Left renal pelvis (tissue), 4 donors: ENCODE data around the gene TP73. TPM values are rescaled to one million over a fixed set of nuclear protein-coding genes. Genes with fewer than 3 reads are reported as not detected.

Experiments used
- DNase-seq, 4 donors: peaks; one replicate each; pipeline ENCODE4 v3.0.0-alpha.2; 2013; ENCODE audit warnings: low read depth in 4 of 4, low spot score in 3 of 4
- polyA plus RNA-seq, 4 donors: library from polyadenylated mRNA; unstranded; fragments of 120-200 nt; gene quantifications; one replicate each; pipeline ENCODE4 v1.2.1, GENCODE V29; 2013; ENCODE audit not compliant: insufficient read length in 4 of 4

TP73 gene
- polyA plus RNA-seq, 4 donors, result 0.47 to 0.97 (median 0.74) TPM

DNA sequence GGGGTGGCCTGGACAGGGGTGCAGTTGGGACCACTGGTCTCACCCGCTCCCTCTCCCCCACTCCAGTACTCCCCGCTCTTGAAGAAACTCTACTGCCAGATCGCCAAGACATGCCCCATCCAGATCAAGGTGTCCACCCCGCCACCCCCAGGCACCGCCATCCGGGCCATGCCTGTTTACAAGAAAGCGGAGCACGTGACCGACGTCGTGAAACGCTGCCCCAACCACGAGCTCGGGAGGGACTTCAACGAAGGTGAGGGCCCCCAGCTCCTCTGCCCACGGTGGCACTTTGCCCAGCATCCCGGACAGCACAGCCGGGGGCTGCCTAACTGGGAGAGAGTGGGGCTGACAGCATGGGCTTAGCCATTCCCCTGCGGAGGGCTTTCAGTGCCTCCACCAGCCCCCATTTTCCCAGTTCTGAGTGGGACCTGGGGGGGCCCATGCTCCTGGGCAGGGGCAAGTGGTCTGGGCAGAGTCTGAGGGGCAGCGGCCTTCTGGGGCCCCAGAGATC, 69.7 kb downstream of the TP73 start:
- DNase-seq, result no peak

DNA sequence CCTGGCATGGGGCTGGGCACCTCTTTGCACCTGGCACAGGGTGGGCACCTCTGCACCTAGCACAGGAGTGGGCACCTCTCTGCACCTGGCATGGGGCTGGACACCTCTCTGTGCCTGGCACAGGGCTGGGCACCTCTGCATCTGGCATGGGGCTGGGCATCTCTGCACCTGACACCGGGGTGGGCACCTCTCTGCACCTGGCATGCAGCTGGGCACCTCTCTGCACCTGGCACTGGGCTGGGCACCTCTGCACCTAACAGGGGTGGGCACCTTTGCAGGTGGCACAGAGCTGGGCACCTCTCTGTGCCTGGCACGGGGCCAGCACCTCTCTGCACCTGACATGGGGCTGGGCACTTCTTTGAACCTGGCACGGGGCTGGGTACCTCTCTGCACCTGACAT, 70.5 kb downstream of the TP73 start:
- DNase-seq, result no peak

DNA sequence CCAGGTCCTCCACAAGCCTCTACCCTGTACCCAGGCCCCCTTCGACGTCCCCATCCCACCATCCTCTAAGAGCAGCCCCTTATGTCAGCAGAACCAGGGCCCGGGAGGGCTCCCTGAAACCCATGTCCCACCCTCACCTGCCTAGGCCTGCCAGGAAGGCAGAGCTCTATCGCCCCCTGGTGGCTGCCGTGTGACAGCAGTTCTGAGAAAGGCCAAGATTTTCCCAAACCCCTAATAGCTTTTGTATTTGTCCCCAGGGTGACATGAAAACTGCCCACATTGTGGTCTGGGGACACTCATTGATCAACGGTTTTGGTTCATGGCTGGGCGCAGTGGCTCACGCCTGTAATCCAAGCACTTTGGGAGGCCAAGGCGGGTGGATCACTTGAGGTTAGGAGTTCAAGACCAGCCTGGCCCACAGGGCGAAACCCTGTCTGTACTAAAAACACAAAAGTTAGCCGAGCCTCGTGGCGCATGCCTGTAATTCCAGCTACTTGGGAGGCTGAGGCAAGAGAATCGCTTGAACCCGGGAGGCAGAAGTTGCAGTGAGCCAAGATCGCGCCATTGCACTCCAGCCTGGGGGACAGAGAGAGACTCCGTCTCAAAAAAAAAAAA, 72.2 kb downstream of the TP73 start:
- DNase-seq, result peak in 3 of 4 donors; percentile 33 to 39 (median 36)

DNA sequence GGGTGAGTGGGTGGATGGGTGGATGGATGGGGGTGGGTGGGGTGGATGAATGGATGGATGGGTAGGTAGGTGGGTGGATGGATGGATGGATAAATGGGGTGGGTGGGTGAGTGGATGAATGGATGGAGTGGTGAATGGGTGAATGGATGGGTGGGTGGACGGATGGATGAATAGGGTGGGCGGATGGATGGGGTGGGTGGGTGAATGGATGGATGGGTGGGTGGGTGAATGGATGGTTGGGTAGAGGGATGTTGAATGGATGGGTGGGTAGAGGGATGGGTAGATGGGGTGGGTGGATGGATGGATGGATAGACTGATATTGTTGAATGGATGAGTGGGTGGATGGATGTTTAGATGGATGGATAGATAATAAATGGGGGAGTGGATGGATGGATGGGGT, 73.0 kb downstream of the TP73 start:
- no peak for DNase-seq

DNA sequence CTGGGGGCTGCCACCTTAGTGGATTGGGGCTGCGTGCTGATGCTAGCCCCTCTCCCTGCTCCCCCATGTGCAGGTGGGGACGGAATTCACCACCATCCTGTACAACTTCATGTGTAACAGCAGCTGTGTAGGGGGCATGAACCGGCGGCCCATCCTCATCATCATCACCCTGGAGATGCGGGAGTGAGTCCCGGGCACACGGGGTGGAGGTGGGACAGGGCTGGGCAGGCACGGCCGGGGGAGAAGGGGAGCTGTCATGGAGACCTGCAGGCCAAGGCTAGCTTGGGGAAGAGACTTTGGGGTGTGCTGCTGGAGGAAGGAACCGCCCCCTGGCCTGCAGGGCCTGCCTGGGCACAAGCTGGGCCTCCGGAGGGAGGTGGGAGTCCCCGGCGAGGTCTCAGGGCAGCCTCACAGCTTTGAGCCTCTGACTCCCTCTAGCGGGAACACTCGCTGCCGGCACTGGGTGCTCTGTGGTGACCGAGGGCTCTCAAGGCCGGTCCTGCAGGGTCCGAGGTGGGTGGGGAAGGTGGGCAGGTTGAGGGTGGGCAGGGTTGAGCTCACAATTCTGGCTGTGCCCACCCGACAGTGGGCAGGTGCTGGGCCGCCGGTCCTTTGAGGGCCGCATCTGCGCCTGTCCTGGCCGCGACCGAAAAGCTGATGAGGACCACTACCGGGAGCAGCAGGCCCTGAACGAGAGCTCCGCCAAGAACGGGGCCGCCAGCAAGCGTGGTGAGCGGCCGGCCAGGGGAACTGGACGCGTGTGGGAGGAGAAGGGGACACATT, 74.9 kb downstream of the TP73 start:
- DNase-seq, result no peak

DNA sequence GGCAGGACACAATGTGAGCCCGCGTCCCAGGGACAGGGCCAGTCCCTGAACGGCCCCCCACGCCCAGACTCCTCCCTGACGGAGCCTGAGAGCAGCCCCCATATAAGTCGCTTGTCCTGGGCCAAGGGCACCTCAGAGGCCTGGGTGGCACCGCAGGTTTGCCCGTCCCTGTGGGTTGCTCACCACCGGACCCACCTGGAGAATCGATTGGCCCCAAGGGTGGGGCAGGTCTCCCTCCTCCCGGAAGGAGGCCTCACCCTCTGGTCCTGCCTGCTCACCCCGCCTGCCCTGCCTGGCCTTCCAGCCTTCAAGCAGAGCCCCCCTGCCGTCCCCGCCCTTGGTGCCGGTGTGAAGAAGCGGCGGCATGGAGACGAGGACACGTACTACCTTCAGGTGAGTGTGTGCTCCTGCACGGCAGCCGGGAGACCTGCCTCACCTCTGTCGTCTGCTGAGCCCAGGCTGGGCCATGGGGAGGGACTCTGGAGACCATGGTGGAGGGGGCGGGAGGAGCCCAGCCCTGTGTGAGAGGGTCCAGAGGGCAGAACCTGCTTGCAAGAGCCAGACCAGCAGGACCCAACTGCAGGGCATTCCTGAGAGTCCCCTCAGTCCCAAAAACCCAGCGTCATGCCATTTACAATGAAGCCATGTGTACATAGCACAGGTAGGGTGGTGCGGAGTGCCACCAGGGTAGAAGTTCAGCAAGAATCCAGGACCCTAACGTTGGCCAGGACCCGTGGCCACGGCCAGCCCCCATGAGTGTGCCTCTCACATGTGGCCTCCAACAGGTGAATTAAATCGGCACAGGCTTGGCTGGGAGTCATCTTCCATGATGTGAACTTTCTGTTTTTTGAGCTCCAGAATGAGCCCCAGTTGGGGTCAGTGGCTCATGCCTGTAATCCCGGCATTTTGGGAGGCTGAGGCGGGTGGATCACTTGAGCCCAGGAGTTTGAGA, 75.8 kb downstream of the TP73 start:
- no peak for DNase-seq

DNA sequence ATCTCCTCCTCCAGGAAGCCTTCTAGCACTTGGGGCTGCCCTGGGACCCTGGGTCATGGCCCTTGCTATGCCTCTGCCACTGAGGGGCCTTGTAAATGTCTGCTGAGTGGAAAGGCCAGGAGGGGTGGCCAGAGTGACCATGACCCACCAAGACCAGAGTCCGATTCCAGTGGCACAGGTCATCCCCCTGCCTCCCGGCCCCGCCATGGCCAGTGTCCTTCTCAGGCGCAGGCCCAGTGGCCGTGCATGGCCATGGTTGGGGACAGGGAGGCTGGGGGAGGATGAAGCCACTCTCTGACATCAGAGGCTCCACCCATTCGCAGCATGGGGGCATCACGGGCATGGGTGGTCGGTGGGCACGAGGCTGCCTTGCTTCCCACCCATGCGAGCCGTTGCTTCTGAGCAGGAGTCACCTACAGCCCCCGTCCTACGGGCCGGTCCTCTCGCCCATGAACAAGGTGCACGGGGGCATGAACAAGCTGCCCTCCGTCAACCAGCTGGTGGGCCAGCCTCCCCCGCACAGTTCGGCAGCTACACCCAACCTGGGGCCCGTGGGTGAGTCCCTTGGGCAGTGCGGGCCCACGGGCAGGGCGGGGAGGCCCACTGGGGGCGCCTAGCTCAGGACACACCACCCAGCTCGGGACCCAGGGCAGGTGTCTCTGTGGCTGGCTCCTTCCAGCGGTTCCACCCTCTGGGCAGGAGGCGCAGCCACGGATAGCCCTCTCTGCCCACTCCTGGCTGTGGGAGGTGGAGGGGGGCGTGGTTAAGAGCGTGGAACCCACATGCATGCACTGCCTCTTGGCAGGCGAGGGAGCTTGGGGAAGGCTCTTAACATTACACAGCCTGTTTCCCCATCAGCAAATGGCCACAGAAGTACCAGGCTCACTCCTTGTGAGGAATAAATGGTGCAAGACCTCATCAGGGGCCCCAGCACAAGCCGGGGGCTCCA, 77.6 kb downstream of the TP73 start:
- DNase-seq, result no peak

DNA sequence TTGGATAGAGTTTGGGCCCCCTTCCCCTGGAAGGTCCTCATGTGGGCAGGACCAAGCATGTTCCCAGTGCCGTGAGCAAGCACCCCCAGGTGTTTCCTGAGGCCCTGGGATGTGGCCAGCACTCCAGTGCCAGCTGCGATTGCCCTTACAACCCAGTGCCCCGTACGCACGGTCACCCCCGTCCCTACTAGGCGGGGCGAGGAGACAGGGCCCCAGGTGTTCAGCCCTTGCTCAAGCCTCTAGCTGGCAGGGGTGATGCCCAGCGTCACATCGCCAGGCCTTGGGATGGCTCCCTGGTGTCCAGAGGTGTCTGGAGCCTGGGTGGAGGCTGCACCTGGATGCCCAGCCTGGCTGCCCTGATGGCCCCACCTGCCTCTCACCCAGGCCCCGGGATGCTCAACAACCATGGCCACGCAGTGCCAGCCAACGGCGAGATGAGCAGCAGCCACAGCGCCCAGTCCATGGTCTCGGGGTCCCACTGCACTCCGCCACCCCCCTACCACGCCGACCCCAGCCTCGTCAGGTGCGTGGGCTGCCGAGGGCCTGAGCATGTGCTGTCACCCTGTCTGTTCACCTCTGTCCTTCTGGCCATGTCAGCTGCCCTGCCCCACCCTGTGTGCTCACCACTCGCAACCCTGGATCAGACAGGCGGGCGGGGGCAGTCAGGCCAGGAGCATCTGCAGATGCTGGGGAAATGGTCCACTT, 78.4 kb downstream of the TP73 start:
- no peak for DNase-seq

DNA sequence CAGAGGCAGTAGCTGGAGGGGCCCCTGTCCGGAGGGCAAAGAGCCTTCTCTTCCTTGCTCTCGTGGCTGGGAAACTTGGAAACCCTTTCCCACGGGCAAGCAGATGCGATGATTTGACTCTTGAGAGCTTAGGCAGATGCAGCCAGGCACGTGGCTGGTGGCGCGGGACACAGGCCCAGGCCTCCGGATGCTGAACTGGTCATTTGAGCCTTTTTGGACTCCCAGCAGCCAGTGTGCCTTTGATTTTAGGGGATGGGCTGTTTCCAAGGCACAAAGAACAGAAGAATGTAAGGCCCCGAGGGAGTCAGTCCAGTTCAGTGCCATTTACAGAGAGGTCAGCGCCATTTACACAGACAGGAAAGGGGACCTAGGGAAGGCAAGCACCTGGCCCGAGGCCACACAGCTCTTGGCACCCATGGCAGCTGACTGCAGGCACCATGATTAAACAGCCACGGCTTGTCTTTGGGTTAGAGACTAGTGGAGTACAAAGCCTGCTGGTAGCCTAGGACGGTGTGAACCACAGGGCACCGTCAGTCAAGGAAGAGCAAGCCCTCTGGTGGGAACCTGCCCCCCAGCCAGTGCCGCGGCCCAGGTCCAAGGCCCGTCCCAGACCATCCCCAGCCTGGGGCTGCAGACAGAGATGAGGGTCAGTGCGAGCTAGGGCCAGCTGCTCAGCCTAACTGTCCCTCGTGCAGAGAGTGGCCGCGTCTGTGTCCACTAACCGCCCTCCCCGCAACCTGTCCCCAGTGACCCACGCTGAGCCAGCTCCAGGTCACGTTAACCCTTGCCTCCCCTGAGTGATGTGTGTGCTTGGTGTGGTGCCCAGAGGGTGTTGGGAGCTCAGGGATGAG, 79.5 kb downstream of the TP73 start:
- no peak for DNase-seq

DNA sequence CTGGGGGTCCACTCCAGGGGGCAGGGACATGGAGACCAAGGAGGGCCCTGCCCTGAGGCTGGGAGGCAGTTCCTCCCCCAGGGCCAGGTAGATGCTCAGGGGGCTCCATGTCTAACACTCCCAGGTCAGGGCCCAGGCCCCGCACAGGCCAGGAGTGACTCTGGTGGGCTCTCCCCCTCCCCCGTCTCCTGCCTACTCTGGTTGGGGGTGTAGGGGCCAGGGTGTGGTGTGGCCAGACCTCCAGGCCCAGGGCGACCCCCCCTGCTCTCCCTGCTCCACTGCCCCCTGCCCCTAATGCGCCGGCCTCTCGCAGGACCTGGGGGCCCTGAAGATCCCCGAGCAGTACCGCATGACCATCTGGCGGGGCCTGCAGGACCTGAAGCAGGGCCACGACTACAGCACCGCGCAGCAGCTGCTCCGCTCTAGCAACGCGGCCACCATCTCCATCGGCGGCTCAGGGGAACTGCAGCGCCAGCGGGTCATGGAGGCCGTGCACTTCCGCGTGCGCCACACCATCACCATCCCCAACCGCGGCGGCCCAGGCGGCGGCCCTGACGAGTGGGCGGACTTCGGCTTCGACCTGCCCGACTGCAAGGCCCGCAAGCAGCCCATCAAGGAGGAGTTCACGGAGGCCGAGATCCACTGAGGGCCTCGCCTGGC, 80.2 kb downstream of the TP73 start:
- no peak for DNase-seq

DNA sequence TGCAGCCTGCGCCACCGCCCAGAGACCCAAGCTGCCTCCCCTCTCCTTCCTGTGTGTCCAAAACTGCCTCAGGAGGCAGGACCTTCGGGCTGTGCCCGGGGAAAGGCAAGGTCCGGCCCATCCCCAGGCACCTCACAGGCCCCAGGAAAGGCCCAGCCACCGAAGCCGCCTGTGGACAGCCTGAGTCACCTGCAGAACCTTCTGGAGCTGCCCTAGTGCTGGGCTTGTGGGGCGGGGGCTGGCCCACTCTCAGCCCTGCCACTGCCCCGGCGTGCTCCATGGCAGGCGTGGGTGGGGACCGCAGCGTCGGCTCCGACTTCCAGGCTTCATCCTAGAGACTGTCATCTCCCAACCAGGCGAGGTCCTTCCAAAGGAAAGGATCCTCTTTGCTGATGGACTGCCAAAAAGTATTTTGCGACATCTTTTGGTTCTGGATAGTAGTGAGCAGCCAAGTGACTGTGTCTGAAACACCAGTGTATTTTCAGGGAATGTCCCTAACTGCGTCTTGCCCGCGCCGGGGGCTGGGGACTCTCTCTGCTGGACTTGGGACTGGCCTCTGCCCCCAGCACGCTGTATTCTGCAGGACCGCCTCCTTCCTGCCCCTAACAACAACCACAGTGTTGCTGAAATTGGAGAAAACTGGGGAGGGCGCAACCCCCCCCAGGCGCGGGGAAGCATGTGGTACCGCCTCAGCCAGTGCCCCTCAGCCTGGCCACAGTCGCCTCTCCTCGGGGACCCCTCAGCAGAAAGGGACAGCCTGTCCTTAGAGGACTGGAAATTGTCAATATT, 81.0 kb downstream of the TP73 start:
- DNase-seq, result no peak

DNA sequence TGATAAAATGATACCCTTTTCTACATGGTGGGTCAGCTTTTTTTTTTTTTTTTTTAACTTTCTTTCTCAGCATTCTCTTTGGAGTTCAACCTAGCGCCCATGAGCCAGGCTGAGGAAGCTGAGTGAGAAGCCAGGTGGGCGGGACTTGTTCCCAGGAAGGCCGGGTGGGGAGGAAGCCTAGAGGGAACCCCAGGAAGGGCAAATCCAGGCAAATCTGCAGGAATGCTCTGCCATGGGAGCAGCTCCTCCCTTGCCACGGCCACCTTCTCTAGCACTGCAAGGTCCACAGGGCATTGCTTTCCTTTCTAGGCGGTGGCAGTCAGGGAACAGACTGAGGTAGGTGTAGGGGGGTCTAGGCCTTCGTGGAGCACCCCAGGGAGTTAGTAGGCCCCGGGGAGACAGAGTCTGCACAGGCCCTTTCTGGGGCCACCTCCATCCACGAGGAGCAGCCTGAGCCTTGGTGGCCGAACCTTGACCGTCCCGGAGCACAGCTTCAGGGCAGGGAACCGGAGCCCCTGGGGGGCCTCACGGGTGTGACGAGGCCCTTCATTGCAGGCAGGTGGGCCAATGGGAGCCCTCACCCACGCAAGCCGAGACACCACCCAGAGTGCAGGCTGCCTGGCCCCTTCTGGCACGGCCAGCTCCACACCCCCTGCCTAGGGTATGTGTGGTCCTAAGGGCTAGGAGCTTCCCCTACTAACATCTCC, 81.7 kb downstream of the TP73 start:
- DNase-seq, result no peak

DNA sequence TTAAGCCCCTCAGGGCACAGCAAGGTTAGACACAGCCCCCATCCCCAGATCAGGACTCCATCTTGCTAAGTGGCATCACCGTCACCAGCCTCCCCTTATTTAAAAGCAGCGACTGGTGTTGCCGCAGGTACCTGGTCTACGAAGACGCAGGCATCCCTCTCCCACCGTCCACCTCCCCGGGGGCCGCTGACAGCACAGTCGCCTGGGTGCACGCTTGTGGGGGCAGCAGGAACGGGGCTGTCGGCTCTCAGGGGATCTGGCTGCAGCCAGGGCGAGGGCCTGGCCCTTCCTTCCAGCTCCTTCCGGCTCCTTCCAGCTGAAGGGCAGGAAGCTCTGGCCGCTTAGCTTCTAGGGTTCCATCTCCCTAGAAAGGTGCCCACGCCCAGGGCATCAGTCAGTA, 82.3 kb downstream of the TP73 start:
- no peak for DNase-seq

DNA sequence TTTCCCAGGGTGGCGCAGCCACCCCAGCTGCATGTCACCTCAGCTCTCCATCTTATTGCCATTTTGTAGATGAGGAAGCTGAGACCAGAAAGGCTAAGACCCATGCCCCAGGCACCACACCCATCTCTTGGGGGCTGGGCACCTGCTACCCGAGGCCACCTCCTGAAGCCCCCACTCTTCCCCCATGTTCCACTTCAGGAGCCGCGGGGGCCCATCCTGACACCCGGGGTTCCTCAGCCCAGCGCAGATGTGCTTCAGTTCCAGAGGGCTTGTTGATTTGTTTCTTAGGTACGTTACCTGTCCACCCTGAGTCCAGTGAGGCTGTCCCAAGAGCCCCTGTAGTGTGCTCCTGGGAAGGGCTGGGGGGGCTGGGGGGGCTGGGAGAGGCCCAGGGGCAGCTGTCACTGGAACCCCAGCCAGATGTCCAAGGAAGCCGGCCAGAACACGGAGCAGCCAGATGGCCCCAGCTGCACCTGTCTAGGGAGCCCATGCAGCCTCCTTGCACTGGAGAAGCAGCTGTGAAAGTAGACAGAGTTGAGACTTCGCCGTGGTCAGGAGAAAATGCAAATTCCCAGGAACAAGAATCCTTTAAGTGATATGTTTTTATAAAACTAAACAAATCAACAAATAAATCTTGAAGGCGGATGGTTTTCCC, 82.8 kb downstream of the TP73 start:
- DNase-seq, result no peak

DNA sequence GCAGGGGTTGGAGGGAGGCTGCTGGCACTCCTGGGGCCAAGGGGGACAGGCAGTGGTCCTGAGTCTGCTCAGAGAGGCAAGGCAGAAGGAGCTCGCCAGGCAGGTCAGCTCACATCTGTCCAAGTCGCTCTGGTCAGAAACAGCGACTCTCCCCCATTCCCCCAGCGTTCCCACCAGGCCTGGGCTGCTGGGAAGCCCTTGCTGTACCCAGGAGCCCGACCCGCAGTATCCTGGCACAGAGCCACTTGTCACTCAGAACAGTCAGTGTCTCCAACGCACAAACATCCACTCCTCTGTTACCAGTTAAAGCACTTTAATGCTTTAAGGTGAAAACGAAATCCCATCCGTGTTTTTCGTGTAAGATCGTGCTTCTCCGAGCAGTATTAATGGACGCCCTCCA, 83.4 kb downstream of the TP73 start:
- no peak for DNase-seq

DNA sequence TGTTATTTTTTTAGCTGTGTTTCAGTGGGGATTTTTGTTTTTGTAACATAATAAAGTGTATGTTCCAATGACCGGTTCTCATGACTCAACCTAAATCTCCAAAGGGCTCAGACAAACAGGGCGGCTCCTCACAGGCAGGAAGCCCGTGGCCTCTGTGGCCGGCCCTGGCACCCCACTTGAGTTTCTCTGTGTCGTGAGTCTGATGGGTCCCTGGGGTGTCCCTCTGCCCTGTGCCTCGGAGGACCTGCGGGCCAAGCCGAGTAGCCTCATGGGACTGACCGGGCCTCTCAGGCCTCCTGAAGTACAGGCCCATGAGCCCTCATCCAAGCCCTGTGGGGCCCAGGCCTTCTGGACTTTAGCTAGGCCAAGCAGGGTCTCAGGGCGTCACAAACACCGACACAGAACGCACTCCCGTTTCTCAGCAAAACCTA, 83.8 kb downstream of the TP73 start:
- DNase-seq, result no peak
